GM13977 (cell line): ENCODE data around the gene SEC14L3.

ENCODE experiments used
- DNase-seq: peaks from one replicate; pipeline ENCODE4 v3.0.0; 2012; ENCODE audit warnings: low spot score
- in situ Hi-C: fragments of 300-500 bp; cut with MboI; formaldehyde crosslinking; loops from one replicate; pipeline ENCODE4 v1.12.0; 2022; ENCODE audit warnings: low sequenced_read_pairs, low pct_unique_long_range_greater_than_20kb, mixed read lengths, inconsistent platforms; ENCODE audit not compliant: unreplicated experiment
- TF ChIP-seq, protein P1 (sequence below): IDR thresholded peaks from 2 replicates; pipeline ENCODE4 v1.5.1; 2012; ENCODE audit warnings: mild to moderate bottlenecking, control low read depth; ENCODE audit not compliant: insufficient read depth; ENCODE audit errors: extremely low read depth, missing control alignments

The SEC14L3 gene

DNA sequence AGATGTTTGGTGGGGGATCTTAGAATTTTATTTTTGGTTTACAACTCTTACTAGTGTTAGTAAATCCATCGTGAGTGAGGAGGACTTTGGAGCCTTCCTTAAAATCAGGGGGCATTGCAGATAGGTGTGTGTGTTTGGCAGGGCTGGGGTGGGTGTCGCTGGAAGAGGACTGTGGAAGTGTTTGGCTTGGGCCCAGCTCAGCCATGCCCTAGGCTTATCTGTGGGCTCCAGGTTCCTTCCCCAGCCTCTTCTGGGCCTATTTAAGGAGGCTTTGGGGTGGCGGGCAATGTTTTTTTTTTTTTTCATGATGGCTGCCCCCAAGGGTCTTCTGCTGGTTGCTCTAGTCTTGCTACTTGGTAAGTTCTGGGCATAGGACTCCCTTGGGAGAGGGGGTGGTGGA is 24.2 kb downstream of the SEC14L3 start:
- TF ChIP-seq, protein P1, sequence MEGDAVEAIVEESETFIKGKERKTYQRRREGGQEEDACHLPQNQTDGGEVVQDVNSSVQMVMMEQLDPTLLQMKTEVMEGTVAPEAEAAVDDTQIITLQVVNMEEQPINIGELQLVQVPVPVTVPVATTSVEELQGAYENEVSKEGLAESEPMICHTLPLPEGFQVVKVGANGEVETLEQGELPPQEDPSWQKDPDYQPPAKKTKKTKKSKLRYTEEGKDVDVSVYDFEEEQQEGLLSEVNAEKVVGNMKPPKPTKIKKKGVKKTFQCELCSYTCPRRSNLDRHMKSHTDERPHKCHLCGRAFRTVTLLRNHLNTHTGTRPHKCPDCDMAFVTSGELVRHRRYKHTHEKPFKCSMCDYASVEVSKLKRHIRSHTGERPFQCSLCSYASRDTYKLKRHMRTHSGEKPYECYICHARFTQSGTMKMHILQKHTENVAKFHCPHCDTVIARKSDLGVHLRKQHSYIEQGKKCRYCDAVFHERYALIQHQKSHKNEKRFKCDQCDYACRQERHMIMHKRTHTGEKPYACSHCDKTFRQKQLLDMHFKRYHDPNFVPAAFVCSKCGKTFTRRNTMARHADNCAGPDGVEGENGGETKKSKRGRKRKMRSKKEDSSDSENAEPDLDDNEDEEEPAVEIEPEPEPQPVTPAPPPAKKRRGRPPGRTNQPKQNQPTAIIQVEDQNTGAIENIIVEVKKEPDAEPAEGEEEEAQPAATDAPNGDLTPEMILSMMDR, result no peak
- DNase-seq, result no peak
- in situ Hi-C loops, result no loop called here

DNA sequence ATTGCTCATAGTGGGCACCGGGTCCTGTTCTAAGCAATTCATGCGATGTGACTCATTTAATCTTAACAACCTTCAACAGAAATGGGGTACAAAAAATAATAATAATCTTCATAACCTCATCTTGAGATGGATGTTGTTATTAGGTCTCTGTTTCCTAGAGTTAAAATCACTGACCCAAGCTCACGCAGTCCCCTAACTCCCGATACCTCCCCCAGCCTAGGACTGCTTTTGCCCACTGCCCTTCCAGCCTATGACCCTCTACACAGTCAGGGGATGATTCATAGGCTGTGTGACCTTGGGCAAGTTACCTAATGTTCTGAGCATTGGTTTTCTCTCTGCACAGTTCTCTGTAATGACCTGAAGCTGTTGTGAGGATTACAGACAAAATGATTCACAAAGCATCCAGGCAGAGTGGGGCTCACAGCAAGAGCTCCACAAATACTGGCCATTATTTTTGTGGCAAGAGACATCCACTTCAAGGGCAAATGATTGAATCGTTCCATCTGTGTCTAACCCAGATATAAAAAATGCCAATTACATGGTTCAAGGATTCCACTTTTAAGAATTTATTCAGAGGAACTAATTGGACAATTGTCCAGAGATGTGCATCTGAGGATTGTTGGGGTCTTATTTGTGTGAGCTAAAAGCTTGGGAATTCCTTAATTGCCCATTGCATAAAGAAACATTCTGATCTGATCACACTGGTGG is 26.2 kb downstream of the SEC14L3 start:
- DNase-seq, result no peak

DNA sequence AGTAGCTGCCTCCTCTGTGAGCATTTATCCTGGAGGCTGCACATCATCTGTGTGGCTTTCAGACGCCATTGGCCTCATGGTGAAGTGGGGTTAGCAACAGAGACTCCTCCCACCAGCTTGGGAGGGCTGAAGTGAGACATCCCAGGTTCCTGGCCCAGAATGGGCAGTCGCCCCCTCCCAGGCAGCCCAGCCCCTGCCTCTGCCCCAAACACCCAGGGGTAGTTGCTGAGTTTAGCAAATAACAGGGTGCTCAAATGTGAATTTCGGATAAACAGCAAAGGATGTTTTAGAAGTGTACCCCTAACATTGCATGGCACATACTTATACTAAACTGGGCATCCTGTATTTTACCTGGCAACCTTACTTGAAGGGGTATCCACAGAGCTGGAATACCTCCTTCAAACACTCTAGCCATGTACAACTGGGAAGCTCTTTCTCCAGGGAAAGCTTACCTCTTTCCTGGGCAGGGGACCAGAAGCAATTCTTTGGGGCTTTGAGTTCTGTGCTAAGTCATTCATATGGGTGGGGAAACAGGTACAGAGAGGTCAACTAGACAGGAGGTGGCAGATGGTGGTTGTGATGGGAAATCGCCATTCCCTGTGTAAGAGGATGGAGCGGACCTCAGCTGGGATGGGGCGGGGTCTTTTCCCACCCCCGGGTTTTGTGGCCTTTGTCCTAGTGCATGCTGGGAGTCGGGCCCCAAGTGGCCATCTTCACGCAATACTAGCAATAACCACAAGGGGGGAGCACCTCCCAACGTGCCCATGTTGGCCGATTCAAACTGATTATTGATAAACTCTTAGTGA is 27.0 kb downstream of the SEC14L3 start:
- in situ Hi-C loops, result no loop called here
- peak; percentile 86 for DNase-seq
- TF ChIP-seq, protein P1, result peak; percentile 78

More for the DNA sequence above, 26.2 kb downstream of the SEC14L3 start:
- TF ChIP-seq, protein P1, result peak; percentile 2
- in situ Hi-C loops, result no loop called here

DNA sequence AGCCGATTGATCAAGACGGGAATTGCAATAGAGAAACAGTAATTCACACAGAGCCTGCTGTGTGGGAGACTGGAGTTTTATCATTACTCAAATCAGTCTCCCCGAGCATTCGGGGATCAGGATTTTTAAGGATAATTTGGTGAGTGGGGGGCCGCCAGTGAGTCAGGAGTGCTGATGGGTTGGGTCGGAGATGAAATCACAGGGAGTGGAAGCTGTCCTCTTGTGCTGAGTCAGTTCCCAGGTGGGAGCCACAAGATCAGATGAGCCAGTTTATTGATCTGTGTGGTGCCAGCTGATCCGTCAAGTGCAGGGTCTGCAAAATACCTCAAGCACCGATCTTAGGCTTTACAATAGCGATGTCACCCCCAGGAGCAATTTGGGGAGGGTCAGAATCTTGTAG is 30.7 kb downstream of the SEC14L3 start:
- no peak for DNase-seq
- TF ChIP-seq, protein P1, result no peak
- in situ Hi-C loops, result no loop called here

DNA sequence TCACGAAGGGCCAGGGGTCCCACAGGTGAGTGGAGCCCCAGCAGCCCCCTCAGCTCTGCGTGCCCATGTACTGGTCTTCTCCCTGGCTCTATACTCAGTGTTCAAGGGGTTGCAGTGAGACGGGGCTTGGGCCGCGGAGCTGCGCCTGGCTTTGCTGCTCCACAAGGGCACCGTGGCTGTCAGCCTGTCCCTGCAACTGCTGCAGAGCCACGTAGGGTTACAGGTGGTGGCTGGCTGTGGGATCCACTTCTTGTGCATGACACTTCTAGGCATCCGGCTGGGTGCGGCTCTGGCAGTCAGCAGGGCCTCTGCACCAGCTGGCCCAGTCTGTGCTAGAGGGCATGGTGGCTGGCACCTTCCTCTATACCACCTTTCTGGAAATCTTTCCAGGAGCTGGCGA is 32.0 kb downstream of the SEC14L3 start:
- DNase-seq, result no peak
- in situ Hi-C loops, result no loop called here
- TF ChIP-seq, protein P1, result no peak

DNA sequence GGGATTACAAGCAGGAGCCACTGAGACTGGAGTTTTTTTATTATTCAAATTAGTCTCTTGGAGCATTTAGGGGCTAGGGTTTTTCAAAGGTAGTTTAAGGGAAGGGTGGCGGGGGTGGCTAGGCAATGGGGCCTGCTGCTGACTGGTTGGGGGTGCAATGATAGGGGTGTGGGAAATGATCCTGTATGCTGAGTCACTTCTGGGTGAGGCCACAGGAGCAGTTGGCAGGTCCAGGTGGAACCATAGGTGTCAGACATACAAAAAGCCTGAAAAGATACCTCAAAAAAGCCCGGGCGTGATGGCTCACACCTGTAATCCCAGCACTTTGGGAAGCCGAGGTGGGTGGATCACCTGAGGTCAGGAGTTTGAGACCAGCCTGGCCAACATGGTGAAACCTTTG is 32.6 kb downstream of the SEC14L3 start:
- DNase-seq, result no peak
- in situ Hi-C loops, result no loop called here
- TF ChIP-seq, protein P1, result no peak
